Smooth muscle cell (in vitro differentiated cells): ENCODE measurements around the gene TMEM14B. TPM values are rescaled to one million over a fixed set of nuclear protein-coding genes. Genes with fewer than 3 reads are reported as not detected.

Source experiments
- DNase-seq: peaks from one replicate; lab custom pipeline; 2025; ENCODE audit not compliant: unreplicated experiment; lab: John Stamatoyannopoulos, UW
- H2AFZ ChIP-seq: fragments of 200-600 bp; sonication (generic); 2 replicates; pipeline ENCODE4 v1.6.0; 2016; ENCODE audit warnings: antibody characterized with exemption, low read depth, mild to moderate bottlenecking
- H3F3A ChIP-seq: fragments of 200-600 bp; sonication (generic); 2 replicates; pipeline ENCODE4 v1.6.0; 2017; ENCODE audit warnings: antibody characterized with exemption, low read depth
- H3K27ac ChIP-seq: fragments of 200-600 bp; sonication (generic); 2 replicates; pipeline ENCODE4 v1.5.1; 2016; ENCODE audit warnings: low read depth, mild to moderate bottlenecking
- H3K27me3 ChIP-seq: fragments of 200-600 bp; sonication (generic); 2 replicates; pipeline ENCODE4 v1.6.1; 2016; ENCODE audit warnings: low read depth, mild to moderate bottlenecking
- H3K36me3 ChIP-seq: fragments of 200-600 bp; sonication (generic); 2 replicates; pipeline ENCODE4 v1.5.1; 2016; ENCODE audit warnings: low read depth
- H3K4me1 ChIP-seq: fragments of 200-600 bp; sonication (generic); 2 replicates; pipeline ENCODE4 v1.5.1; 2016; ENCODE audit warnings: low read depth
- H3K4me2 ChIP-seq: fragments of 200-600 bp; sonication (generic); 2 replicates; pipeline ENCODE4 v1.6.0; 2016; ENCODE audit warnings: mild to moderate bottlenecking
- H3K4me3 ChIP-seq: fragments of 200-600 bp; sonication (generic); 2 replicates; pipeline ENCODE4 v1.5.1; 2016; ENCODE audit warnings: mild to moderate bottlenecking
- H3K79me2 ChIP-seq: fragments of 200-600 bp; sonication (generic); 2 replicates; pipeline ENCODE4 v1.6.0; 2016; ENCODE audit warnings: low read depth, mild to moderate bottlenecking
- H3K9ac ChIP-seq: fragments of 200-600 bp; sonication (generic); 2 replicates; pipeline ENCODE4 v1.6.0; 2016; ENCODE audit warnings: low read depth
- H3K9me3 ChIP-seq: fragments of 200-600 bp; sonication (generic); replicated peaks from 2 replicates; pipeline ENCODE4 v1.5.1; 2016; ENCODE audit warnings: low read depth
- H4K20me1 ChIP-seq: fragments of 200-600 bp; sonication (generic); 2 replicates; pipeline ENCODE4 v1.6.0; 2016; ENCODE audit warnings: low read depth
- CTCF ChIP-seq: fragments of 200-600 bp; sonication (generic); IDR thresholded peaks from 2 replicates; pipeline ENCODE4 v1.5.1; 2017; ENCODE audit warnings: borderline replicate concordance, mild to moderate bottlenecking, antibody characterized with exemption; ENCODE audit not compliant: insufficient read depth, poor library complexity, severe bottlenecking
- WGBS: methylation state at CpG from one replicate; pipeline ENCODE4 v1.1.7; 2016; ENCODE audit warnings: low lambda C conversion rate; 5-methylcytosine and 5-hydroxymethylcytosine counted together
- polyA plus RNA-seq: library from polyadenylated mRNA; unstranded; fragments of >200 nt; fragmentation: Nextera tagmentation; extraction: Ambion mirVana; gene quantifications from 2 replicates; pipeline ENCODE4 v1.2.1, GENCODE V29; 2016
- small RNA-seq: library from RNA; depleted of rRNA; stranded (forward); fragments of <200 nt; gene quantifications from one replicate; pipeline ENCODE3, GENCODE V24; 2014
- total RNA-seq: library from RNA; depleted of rRNA; stranded (reverse); fragments of >200 nt; gene quantifications from 2 replicates; pipeline ENCODE4 v1.2.3, GENCODE V29; 2014

Gene TMEM14B
- total and polyA plus RNA-seq, 2 experiments from 2014 or later: 72.2 to 95.4 TPM

GRCh38 chr6:10794239-10794638 lies 46.6 kb downstream of the TMEM14B start:
- H3K79me2 ChIP-seq: no peaks in the 10 kb centered on the region
- H3F3A ChIP-seq: no peaks in the 10 kb centered on the region
- H3K27ac ChIP-seq: no peak overlapping the region
- no peaks in the 10 kb centered on the region for H3K27me3 ChIP-seq
- no peak overlapping the region for H3K4me3 ChIP-seq
- no peaks in the 10 kb centered on the region for H3K36me3 ChIP-seq
- no peak overlapping the region for H3K4me2 ChIP-seq
- WGBS: 79% methylated on average over 3 of the region's 3 CpGs
- DNase-seq: no peak
- H2AFZ ChIP-seq: no peak overlapping the region
- no peaks in the 10 kb centered on the region for H4K20me1 ChIP-seq
- H3K9ac ChIP-seq: no peak overlapping the region
- no peaks in the 10 kb centered on the region for H3K9me3 ChIP-seq
- H3K4me1 ChIP-seq: no peaks in the 10 kb centered on the region
- no peak for TF ChIP-seq CTCF

- H3K4me2 ChIP-seq: no peak overlapping the region
- 51% methylated on average over 3 of the region's 3 CpGs for WGBS
- DNase-seq: no peak
These were observed 53.2 kb downstream of the TMEM14B start for GRCh38 chr6:10800810-10801209.

GRCh38 chr6:10801224-10801848 lies 53.7 kb downstream of the TMEM14B start:
- no peaks in the 10 kb centered on the region for H3K79me2 ChIP-seq
- no peak overlapping the region for H3K9ac ChIP-seq
- no peak overlapping the region for H2AFZ ChIP-seq
- H3K36me3 ChIP-seq: no peaks in the 10 kb centered on the region
- H3K27me3 ChIP-seq: no peaks in the 10 kb centered on the region
- H3K4me2 ChIP-seq: no peak overlapping the region
- peak; percentile 98 for TF ChIP-seq CTCF
- H3K9me3 ChIP-seq: no peaks in the 10 kb centered on the region
- peak; percentile 0 for DNase-seq
- no peak overlapping the region for H3K27ac ChIP-seq
- H3K4me3 ChIP-seq: no peak overlapping the region
- no peaks in the 10 kb centered on the region for H4K20me1 ChIP-seq
- no peaks in the 10 kb centered on the region for H3K4me1 ChIP-seq
- no peaks in the 10 kb centered on the region for H3F3A ChIP-seq
- 25% methylated on average over 2 of the region's 2 CpGs for WGBS

More at GRCh38 chr6:10800810-10801209, 53.2 kb downstream of the TMEM14B start:
- H3K9me3 ChIP-seq: no peaks in the 10 kb centered on the region
- no peak overlapping the region for H3K4me3 ChIP-seq
- no peaks in the 10 kb centered on the region for H3K27me3 ChIP-seq
- H3K36me3 ChIP-seq: no peaks in the 10 kb centered on the region
- H3K27ac ChIP-seq: no peak overlapping the region
- no peak overlapping the region for H2AFZ ChIP-seq
- H4K20me1 ChIP-seq: no peaks in the 10 kb centered on the region
- TF ChIP-seq CTCF: no peak
- H3K79me2 ChIP-seq: no peaks in the 10 kb centered on the region
- no peak overlapping the region for H3K9ac ChIP-seq
- no peaks in the 10 kb centered on the region for H3F3A ChIP-seq
- H3K4me1 ChIP-seq: no peaks in the 10 kb centered on the region

Small RNA genes lying within 50 kb of the gene (small RNA-seq; reads per million reads assigned to genes)
- not detected for gene RNA5SP203

Other genes starting within 250 kb of the TMEM14B start
- 2.4 and 3.6 TPM in 2 replicates for gene GCNT2, start 226.5 kb upstream of the TMEM14B start, total RNA-seq
- gene GCNT2, start 226.5 kb upstream of the TMEM14B start, polyA plus RNA-seq: 0.13 and 3.0 TPM in 2 replicates
- 2.4 and 6.5 TPM in 2 replicates for gene C6orf52, start 53.2 kb upstream of the TMEM14B start, total RNA-seq
- 7.7 and 9.5 TPM in 2 replicates for gene C6orf52, start 53.2 kb upstream of the TMEM14B start, polyA plus RNA-seq
- 20.9 and 23.8 TPM in 2 replicates for gene PAK1IP1, start 52.8 kb upstream of the TMEM14B start, total RNA-seq
- 19.4 and 22.0 TPM in 2 replicates for gene PAK1IP1, start 52.8 kb upstream of the TMEM14B start, polyA plus RNA-seq
- gene TMEM14C, start 24.7 kb upstream of the TMEM14B start, total RNA-seq: 178 and 180 TPM in 2 replicates
- 180 and 182 TPM in 2 replicates for gene TMEM14C, start 24.7 kb upstream of the TMEM14B start, polyA plus RNA-seq
- gene MAK, start 90.7 kb downstream of the TMEM14B start, total RNA-seq: not detected in 2 replicates
- 0.07 and 0.14 TPM in 2 replicates for gene MAK, start 90.7 kb downstream of the TMEM14B start, polyA plus RNA-seq
- gene GCM2, start 134.2 kb downstream of the TMEM14B start, total RNA-seq: not detected in 2 replicates
- gene GCM2, start 134.2 kb downstream of the TMEM14B start, polyA plus RNA-seq: 0.13 TPM in 1 of 2 replicates, not detected in the other
- gene SYCP2L, start 139.2 kb downstream of the TMEM14B start, total RNA-seq: 2.8 and 6.4 TPM in 2 replicates
- 0.74 and 0.86 TPM in 2 replicates for gene SYCP2L, start 139.2 kb downstream of the TMEM14B start, polyA plus RNA-seq